H1 (cell line): ENCODE data around the gene PLCZ1. TPM values are rescaled to one million over a fixed set of nuclear protein-coding genes. Genes with fewer than 3 reads are reported as not detected.

Experiments used
- CTCF ChIA-PET: fragments of 300-600 bp; sonication (Branson Sonifier 250); formaldehyde crosslinking; loops from one replicate; lab custom pipeline; 2021; ENCODE audit not compliant: partially characterized antibody; lab: Charles Lee
- POLR2A ChIA-PET: fragments of 300-600 bp; sonication (Branson Sonifier 250); formaldehyde crosslinking; loops from one replicate; lab custom pipeline; 2021; ENCODE audit warnings: inconsistent platforms; ENCODE audit not compliant: partially characterized antibody; lab: Charles Lee
- DNase-seq, 2 experiments: peaks; one replicate each; pipeline versions ENCODE4 v3.0.0 to v3.0.0-alpha.2; 2010 to 2022; ENCODE audit warnings: low spot score in 2 of 2, low read depth in 1 of 2, mixed read lengths in 1 of 2
- FAIRE-seq: peaks from 2 replicates; lab custom pipeline; 2011; peaks lifted over from hg19 to GRCh38; lab: Jason Lieb, UNC
- H2AFZ ChIP-seq: 2 replicates; pipeline ENCODE4 v1.8.1; 2012; ENCODE audit warnings: low read length, inconsistent platforms
- H2AK5ac ChIP-seq: 2 replicates; pipeline ENCODE4 v1.6.1; 2013; ENCODE audit warnings: low read depth, low read length
- H2BK120ac ChIP-seq: replicated peaks from 2 replicates; pipeline ENCODE3; 2013; ENCODE audit warnings: low read depth, low read length, inconsistent platforms
- H2BK12ac ChIP-seq: 2 replicates; pipeline ENCODE4 v1.6.1; 2013; ENCODE audit warnings: low read depth, low read length
- H2BK15ac ChIP-seq: 2 replicates; pipeline ENCODE4 v1.6.1; 2013; ENCODE audit warnings: low read length
- H2BK20ac ChIP-seq: 2 replicates; pipeline ENCODE4 v1.6.1; 2013; ENCODE audit warnings: low read length
- H2BK5ac ChIP-seq: 2 replicates; pipeline ENCODE4 v1.6.1; 2013; ENCODE audit warnings: low read depth, low read length
- H3K14ac ChIP-seq: 2 replicates; pipeline ENCODE4 v1.6.1; 2013; ENCODE audit warnings: inconsistent platforms; ENCODE audit not compliant: insufficient read length
- H3K18ac ChIP-seq: 2 replicates; pipeline ENCODE4 v1.6.1; 2013; ENCODE audit warnings: low read length; ENCODE audit errors: extremely low read depth
- H3K23ac ChIP-seq: 2 replicates; pipeline ENCODE4 v1.6.1; 2013; ENCODE audit warnings: inconsistent platforms; ENCODE audit not compliant: insufficient read length
- H3K23me2 ChIP-seq: 2 replicates; pipeline ENCODE4 v1.6.1; 2013; ENCODE audit warnings: low read depth, low read length
- H3K27ac ChIP-seq: 2 replicates; pipeline ENCODE4 v1.6.1; 2011; ENCODE audit warnings: low read depth, low read length, inconsistent platforms
- H3K27me3 ChIP-seq, 4 experiments: replicated peaks in 1 of 4; 1 replicate in 1 of 4; 2 replicates in 3 of 4; pipeline versions ENCODE4 v1.6.1 to v1.8.1; 2011 to 2013; ENCODE audit warnings: low read length in 3 of 4, mild to moderate bottlenecking in 3 of 4, inconsistent platforms in 2 of 4, mixed read lengths in 2 of 4, moderate library complexity in 1 of 4; ENCODE audit not compliant: control insufficient read depth in 3 of 4, insufficient read depth in 3 of 4; ENCODE audit errors: extremely low read depth in 1 of 4
- H3K36me3 ChIP-seq, 4 experiments: 2 replicates each; pipeline versions ENCODE4 v1.6.1 to v1.8.1; 2011 to 2013; ENCODE audit warnings: mild to moderate bottlenecking in 4 of 4, low read length in 3 of 4, moderate library complexity in 2 of 4, control low read depth in 1 of 4, inconsistent platforms in 1 of 4; ENCODE audit not compliant: insufficient read depth in 4 of 4, control insufficient read depth in 2 of 4
- H3K4ac ChIP-seq: replicated peaks from 2 replicates; pipeline ENCODE3; 2013; ENCODE audit warnings: low read length, low read depth, mixed read lengths, inconsistent platforms; ENCODE audit not compliant: insufficient read length
- H3K4me1 ChIP-seq, 4 experiments: replicated peaks in 1 of 4; 1 replicate in 1 of 4; 2 replicates in 3 of 4; pipeline versions ENCODE4 v1.6.1 to v1.8.1; 2011 to 2013; ENCODE audit warnings: low read length in 3 of 4, inconsistent platforms in 2 of 4, mixed read lengths in 1 of 4; ENCODE audit not compliant: insufficient read depth in 4 of 4, control insufficient read depth in 3 of 4
- H3K4me2 ChIP-seq, 2 experiments: 2 replicates each; pipeline versions ENCODE4 v1.6.1 to v1.8.1; 2011 to 2013; ENCODE audit warnings: low read depth in 2 of 2, low read length in 2 of 2, control low read depth in 1 of 2, inconsistent platforms in 1 of 2, mild to moderate bottlenecking in 1 of 2; ENCODE audit not compliant: insufficient read depth in 1 of 2
- H3K4me3 ChIP-seq, 4 experiments: fragments of 200-600, 300-600 bp in 1 of 4; sonication (generic), shearing (Covaris generic), sonication (Bioruptor Twin) in 1 of 4; 2 replicates each; pipeline versions ENCODE4 v1.5.1 to v1.8.1; 2011 to 2016; ENCODE audit warnings: low read length in 4 of 4, low read depth in 3 of 4, control low read depth in 2 of 4, inconsistent platforms in 2 of 4, mild to moderate bottlenecking in 2 of 4, mixed read lengths in 1 of 4, moderate library complexity in 1 of 4; ENCODE audit not compliant: insufficient read depth in 2 of 4; ENCODE audit errors: extremely low read depth in 1 of 4
- H3K56ac ChIP-seq: replicated peaks from 2 replicates; pipeline ENCODE3; 2013; ENCODE audit warnings: low read depth, mild to moderate bottlenecking, mixed read lengths, low read length, inconsistent platforms; ENCODE audit not compliant: insufficient read length
- H3K79me1 ChIP-seq: 2 replicates; pipeline ENCODE4 v1.6.1; 2013; ENCODE audit warnings: low read depth, low read length, control low read depth
- H3K79me2 ChIP-seq, 2 experiments: 2 replicates each; pipeline versions ENCODE4 v1.6.1 to v1.8.1; 2012 to 2013; ENCODE audit warnings: low read length in 2 of 2, mild to moderate bottlenecking in 2 of 2, inconsistent platforms in 1 of 2; ENCODE audit not compliant: insufficient read depth in 2 of 2, control insufficient read depth in 1 of 2
- H3K9ac ChIP-seq, 4 experiments: replicated peaks in 1 of 4; 1 replicate in 1 of 4; 2 replicates in 3 of 4; pipeline versions ENCODE4 v1.6.1 to v1.8.1; 2011 to 2013; ENCODE audit warnings: low read depth in 3 of 4, low read length in 3 of 4, control low read depth in 2 of 4, mild to moderate bottlenecking in 2 of 4, moderate library complexity in 2 of 4, inconsistent platforms in 1 of 4; ENCODE audit errors: extremely low read depth in 1 of 4
- H3K9me3 ChIP-seq, 2 experiments: 2 replicates each; pipeline versions ENCODE4 v1.6.1 to v1.8.1; 2012 to 2013; ENCODE audit warnings: mild to moderate bottlenecking in 2 of 2, moderate library complexity in 2 of 2, control low read depth in 1 of 2, inconsistent platforms in 1 of 2, low read depth in 1 of 2, low read length in 1 of 2, mixed read lengths in 1 of 2; ENCODE audit not compliant: insufficient read depth in 2 of 2
- H4K20me1 ChIP-seq, 2 experiments: replicated peaks in 1 of 2; 2 replicates each; pipeline versions ENCODE3 to v1.8.1; 2011 to 2013; ENCODE audit warnings: inconsistent platforms in 2 of 2, low read length in 2 of 2, mild to moderate bottlenecking in 1 of 2; ENCODE audit not compliant: insufficient read depth in 2 of 2, control insufficient read depth in 1 of 2
- H4K5ac ChIP-seq: 2 replicates; pipeline ENCODE4 v1.6.1; 2013; ENCODE audit warnings: low read length, low read depth, mixed read lengths, inconsistent platforms; ENCODE audit not compliant: insufficient read length
- H4K8ac ChIP-seq: 2 replicates; pipeline ENCODE4 v1.8.0; 2013; ENCODE audit warnings: mild to moderate bottlenecking, moderate library complexity, low read length, inconsistent platforms; ENCODE audit not compliant: insufficient read depth; ENCODE audit errors: extremely low read depth
- H4K91ac ChIP-seq: replicated peaks from 2 replicates; pipeline ENCODE3; 2013; ENCODE audit warnings: low read length, mixed read lengths, inconsistent platforms; ENCODE audit not compliant: insufficient read length
- EGR1 ChIP-seq: IDR thresholded peaks from 2 replicates; pipeline ENCODE4 v1.6.1; 2011; ENCODE audit warnings: low read depth, low read length, borderline replicate concordance
- EP300 ChIP-seq, 2 experiments: IDR thresholded peaks; 1 replicate in 1 of 2; 2 replicates in 1 of 2; pipeline ENCODE4 v1.6.1; 2011 to 2012; ENCODE audit warnings: low read depth in 2 of 2, low read length in 2 of 2, mild to moderate bottlenecking in 2 of 2, borderline replicate concordance in 1 of 2, inconsistent platforms in 1 of 2, moderate library complexity in 1 of 2
- EZH2 ChIP-seq: fragments of 200-600 bp; sonication (generic); IDR thresholded peaks from 2 replicates; pipeline ENCODE4 v1.7.1; 2012; ENCODE audit warnings: low read depth, mild to moderate bottlenecking, moderate library complexity, low read length, inconsistent platforms; ENCODE audit not compliant: severe bottlenecking
- FOSL1 ChIP-seq: IDR thresholded peaks from 2 replicates; pipeline ENCODE4 v1.6.1; 2011; ENCODE audit warnings: mild to moderate bottlenecking, low read depth, low read length, moderate library complexity; ENCODE audit not compliant: insufficient read depth
- KDM1A ChIP-seq: fragments of 200-600, 300-600 bp; sonication (generic); IDR thresholded peaks from 2 replicates; pipeline ENCODE4 v1.7.1; 2016; ENCODE audit warnings: mild to moderate bottlenecking, low read length, borderline replicate concordance
- KDM5A ChIP-seq: fragments of 200-600 bp; IDR thresholded peaks from 2 replicates; pipeline ENCODE4 v1.7.1; 2012; ENCODE audit warnings: mild to moderate bottlenecking, low read length, inconsistent platforms, mixed read lengths
- NANOG ChIP-seq: IDR thresholded peaks from 2 replicates; pipeline ENCODE4 v1.6.1; 2011; ENCODE audit warnings: low read length, low read depth, mild to moderate bottlenecking, inconsistent platforms; ENCODE audit not compliant: insufficient read depth, poor library complexity, severe bottlenecking
- RNF2 ChIP-seq: fragments of 200-900, 300-1000 bp; sonication (generic); IDR thresholded peaks from 2 replicates; pipeline ENCODE4 v1.7.1; 2016; ENCODE audit warnings: borderline replicate concordance, low read depth, mild to moderate bottlenecking, antibody characterized with exemption, low read length; ENCODE audit not compliant: poor library complexity, severe bottlenecking; ENCODE audit errors: missing control alignments
- SIRT6 ChIP-seq: IDR thresholded peaks from one replicate; pipeline ENCODE4 v1.7.1; 2012; ENCODE audit warnings: low read length, inconsistent platforms
- SRF ChIP-seq: IDR thresholded peaks from 2 replicates; pipeline ENCODE4 v1.6.1; 2011; ENCODE audit warnings: mild to moderate bottlenecking, low read depth, low read length, moderate library complexity
- SUZ12 ChIP-seq: fragments of 200-600 bp; sonication (generic); IDR thresholded peaks from 2 replicates; pipeline ENCODE4 v1.6.1; 2012; ENCODE audit warnings: mild to moderate bottlenecking, inconsistent platforms, low read length, moderate library complexity, mixed read lengths
- TAF7 ChIP-seq: optimal IDR thresholded peaks from 2 replicates; pipeline ENCODE3; 2011; ENCODE audit warnings: low read depth, mild to moderate bottlenecking, inconsistent platforms, low read length, moderate library complexity, borderline replicate concordance
- WGBS, 2 experiments: shearing (Covaris generic) in 1 of 2; methylation state at CpG; one replicate each; pipeline versions ENCODE4 v1.1.6 to v1.1.7; 2013 to 2015; ENCODE audit warnings: low lambda C conversion rate in 2 of 2, mixed read lengths in 2 of 2, inconsistent platforms in 1 of 2, low coverage in 1 of 2, missing lambda C conversion rate in 1 of 2; ENCODE audit not compliant: insufficient replicate concordance in 2 of 2, insufficient coverage in 1 of 2, insufficient read length in 1 of 2; ENCODE audit errors: extremely low coverage in 1 of 2, missing lambda C conversion rate in 1 of 2; 5-methylcytosine and 5-hydroxymethylcytosine counted together
- polyA plus RNA-seq, 7 experiments: library from polyadenylated mRNA; depleted of rRNA in 3 of 7; stranded (reverse) in 5 of 7; unstranded in 2 of 7; fragments of >200 nt in 5 of 7; fragments of 200-250 nt in 2 of 7; gene quantifications; 1 replicate in 5 of 7; 2 replicates in 1 of 7; 4 replicates in 1 of 7; pipeline versions ENCODE4 v1.2.1 to v1.2.3, GENCODE V29; 2011 to 2013; ENCODE audit warnings: missing spikeins in 2 of 7, mixed read lengths in 2 of 7
- total RNA-seq: library from RNA; stranded (reverse); fragmentation: NEBNext Ultra II Directional; extraction: Animal tissue kit (Norgen Biotek cat#: 25700); gene quantifications from 2 replicates; pipeline ENCODE4 v1.2.1, GENCODE V29; 2021

PLCZ1 gene
- total and polyA plus RNA-seq, 2 of the 8 experiments (the other 6 are each of a cell fraction or from before 2014, with no cell fraction given), result not detected

- H3K18ac ChIP-seq, result peak overlapping the region; percentile 21; the same call in 1 of the 2 replicates
- no peak overlapping the region for H3K9ac ChIP-seq
- no peaks in the 10 kb centered on the region for H4K20me1 ChIP-seq
- peak overlapping the region in 1 of 2 experiments; percentile 13; a peak in 2 of 4 replicates for H3K4me2 ChIP-seq
- no peak for FAIRE-seq
- no peak overlapping the region for H2AK5ac ChIP-seq
- H4K5ac ChIP-seq, result no peak overlapping the region
- H3K56ac ChIP-seq, result no peak overlapping the region
- H3K9me3 ChIP-seq, result no peaks in the 10 kb centered on the region
- no peak overlapping the region for H2BK15ac ChIP-seq
- H3K4ac ChIP-seq, result no peak overlapping the region
- H3K23ac ChIP-seq, result no peak overlapping the region
- no peaks in the 10 kb centered on the region for H3K36me3 ChIP-seq
- H3K14ac ChIP-seq, result no peak overlapping the region
- H4K91ac ChIP-seq, result no peak overlapping the region
- CTCF ChIA-PET, result interaction anchor here (1.1 to 1.7 kb wide), 2 partner anchors 10 to 23 kb away, joined by 3 to 4 read pairs; no protein-coding TSS in a partner anchor
- DNase-seq, result no peak
- no peaks in the 10 kb centered on the region for H3K79me1 ChIP-seq
- H2BK5ac ChIP-seq, result peak overlapping the region; percentile 54; the same call in 1 of the 2 replicates
- H2AFZ ChIP-seq, result 0 out of 2 replicates have a peak overlapping the region, but pooled peaks have one; percentile 0
- H3K79me2 ChIP-seq, result no peaks in the 10 kb centered on the region
- H3K4me1 ChIP-seq, result peaks cover 8 to 22% (median 12%) of the 10 kb centered on the region in 4 experiments
- no peak overlapping the region for H3K4me3 ChIP-seq
- no peak overlapping the region for H4K8ac ChIP-seq
- POLR2A ChIA-PET, result interaction anchor here (0.9 kb wide), 1 partner anchor 23 kb away, joined by 3 read pairs; no protein-coding TSS in a partner anchor
- H3K23me2 ChIP-seq, result no peaks in the 10 kb centered on the region
- no peak overlapping the region for H2BK12ac ChIP-seq
- H2BK120ac ChIP-seq, result peak overlapping the region; percentile 41
- H3K27ac ChIP-seq, result no peak overlapping the region
- 82% methylated on average over 6 of the region's 6 CpGs; no CpG with 5 or more reads in 1 of the 2 experiments for WGBS, 2 experiments
- H3K27me3 ChIP-seq, result no peaks in the 10 kb centered on the region
- H2BK20ac ChIP-seq, result peak overlapping the region; percentile 24; the same call in 1 of the 2 replicates
- no peak for TF ChIP-seq SIRT6
- TF ChIP-seq SUZ12, result no peak
- TF ChIP-seq NANOG, result no peak
- no peak for TF ChIP-seq FOSL1
- no peak for TF ChIP-seq KDM5A
- TF ChIP-seq RNF2, result no peak
- no peak for TF ChIP-seq TAF7
- TF ChIP-seq EGR1, result no peak
- no peak for TF ChIP-seq SRF
- no peak for TF ChIP-seq EZH2
- TF ChIP-seq EP300 (IDR thresholded peaks at IDR 0.05; ENCODE audit: borderline replicate concordance in 1 of 2, low read depth in 2 of 2, low read length in 2 of 2), result no peak
- TF ChIP-seq KDM1A, result no peak
Observed at GRCh38 chr12:18754124-18754707, 16.4 kb upstream of the PLCZ1 start.
